ENCODE measurements around the gene AQP10. TPM values are rescaled to one million over a fixed set of nuclear protein-coding genes. Genes with fewer than 3 reads are reported as not detected.
A peak's percentile ranks its signal among the peaks of the same experiment; 100 is the strongest.

The AQP10 gene
- total and polyA plus RNA-seq, 2 of the 4 experiments (the other 2 are of a cell fraction): not detected

GRCh38 chr1:154325583-154326545 is 5.0 kb downstream of the AQP10 start:
- Histone ChIP-seq H4K8ac (ENCODE audit: low read depth in 2 of 2, low read length in 2 of 2) (peak overlapping the region; percentile 81 to 92), H3K27me3 (ENCODE audit: control insufficient read depth, insufficient read depth, low read length) (peaks cover 15% of the 10 kb centered on the region; the same call in 1 of the 2 replicates), H3K9me1 (ENCODE audit: insufficient read depth, low read length) (peaks cover 23% of the 10 kb centered on the region), H3K14ac (replicated peaks; ENCODE audit: low read depth, low read length) (peak overlapping the region; percentile 100), H4K5ac (ENCODE audit: low read depth, low read length) (peak overlapping the region; percentile 68), H3K9ac (ENCODE audit: low read depth, low read length) (peak overlapping the region; percentile 82), H2BK20ac (ENCODE audit: low read depth, low read length) (peak overlapping the region; percentile 82), H3K9me3 (ENCODE audit: control insufficient read depth, insufficient read depth, low read length) (no peaks in the 10 kb centered on the region), H2AFZ (replicated peaks; ENCODE audit: low read length, poor library complexity) (peak overlapping the region; percentile 87), H2AK5ac (ENCODE audit: low read depth, low read length) (peak overlapping the region; percentile 97), H3K36me3 (ENCODE audit: control insufficient read depth, insufficient read depth, low read length) (peaks cover 9% of the 10 kb centered on the region), H2BK5ac (ENCODE audit: low read depth, low read length, poor library complexity, severe bottlenecking) (peak overlapping the region; percentile 90), H3K4me1 (ENCODE audit: control insufficient read depth, insufficient read depth, low read length) (peaks cover 22% of the 10 kb centered on the region), H3K4me3 (ENCODE audit: insufficient read depth, low read depth, low read length) (peak overlapping the region; percentile 77), H4K91ac (ENCODE audit: insufficient read depth, low read depth, low read length) (peak overlapping the region; percentile 93), H3K4me2 (ENCODE audit: low read depth, low read length) (peak overlapping the region; percentile 96), H3K27ac (ENCODE audit: insufficient read depth, low read length) (peak overlapping the region; percentile 88), H2AK9ac (replicated peaks; ENCODE audit: low read depth, low read length, poor library complexity) (peak overlapping the region; percentile 100), H3K4ac (ENCODE audit: low read depth, low read length) (peak overlapping the region; percentile 100), H3K23ac (ENCODE audit: low read depth, low read length) (peak overlapping the region; percentile 100), H3K79me1 (ENCODE audit: low read depth in 1 of 2, low read length in 2 of 2) (peaks cover 24 to 55% of the 10 kb centered on the region in 2 experiments), H3K18ac (ENCODE audit: low read depth, low read length) (peak overlapping the region; percentile 66), H2BK120ac (ENCODE audit: low read depth, low read length) (peak overlapping the region; percentile 96), H2BK15ac (ENCODE audit: low read depth, low read length) (peak overlapping the region; percentile 62; the same call in 1 of the 3 replicates), H4K20me1 (ENCODE audit: insufficient read depth, low read length) (peaks cover 27% of the 10 kb centered on the region; the same call in 1 of the 2 replicates), H3K56ac (ENCODE audit: extremely low read depth, insufficient read depth, low read length) (peak overlapping the region; percentile 89; the same call in 1 of the 2 replicates)
- peak; percentile 57 for ATAC-seq (ENCODE audit: low read depth)
- 0% methylated on average over 34 of the region's 63 CpGs; no CpG with 5 or more reads in 1 of the 2 experiments for WGBS, 2 experiments (ENCODE audit: extremely low coverage in 2 of 2, insufficient read length in 1 of 2)
- dilution Hi-C loops (cut with HindIII; ENCODE audit: low sequenced_read_pairs, unreplicated experiment) (no loop called here), intact Hi-C loops (cut with micrococcal nuclease) (loop anchor here (1.0 to 5.0 kb wide), 4 partner anchors 9 to 221 kb away; partner anchors contain the start of gene HAX1), in situ Hi-C loops (cut with MboI; ENCODE audit: low sequenced_read_pairs) (no loop called here)
- POLR2A ChIA-PET (ENCODE audit: unreplicated experiment): interaction anchor here (0.6 to 1.0 kb wide), 2 partner anchors 9 to 78 kb away, joined by 7 to 9 read pairs; no protein-coding TSS in a partner anchor
- BruUV-seq (replicated peaks): no TSS peak
- CTCF ChIA-PET: interaction anchor here (0.8 to 2.8 kb wide), 3 partner anchors 9 to 146 kb away, joined by 3 to 23 read pairs (median 6); no protein-coding TSS in a partner anchor
- peak; percentile 89 for DNase-seq
- peak; percentile 63; the same call in 1 of the 2 replicates for TF ChIP-seq MXI1 (IDR thresholded peaks at IDR 0.05; ENCODE audit: borderline replicate concordance, low read depth, low read length)
- TF ChIP-seq MAFK (IDR thresholded peaks at IDR 0.05; ENCODE audit: low read depth, low read length): no peak
- TF ChIP-seq USF2 (IDR thresholded peaks at IDR 0.05; ENCODE audit: low read depth, low read length): 0 out of 2 replicates have a peak, but pooled peaks have one; percentile 12
- peak; percentile 80 for TF ChIP-seq CTCF (conservative IDR thresholded peaks at IDR 0.05; ENCODE audit: low read depth, low read length)
- peak; percentile 56 for TF ChIP-seq RAD21 (IDR thresholded peaks at IDR 0.05; ENCODE audit: low read length)
- peak; percentile 91 for TF ChIP-seq POLR2A (IDR thresholded peaks at IDR 0.05; ENCODE audit: low read depth, low read length)
- peak; percentile 23; the same call in 1 of the 2 replicates for TF ChIP-seq SMC3 (IDR thresholded peaks at IDR 0.05; ENCODE audit: low read depth, low read length)
- TF ChIP-seq FOS (IDR thresholded peaks at IDR 0.05; ENCODE audit: low read depth, low read length): no peak

Measured in IMR-90 (cell line).